Body of pancreas (tissue), 4 donors: ENCODE results near the gene OVCH1.

Source experiments
- POLR2A ChIP-seq, 3 donors: fragments of 450-650 bp; IDR thresholded peaks; one replicate each; pipeline ENCODE4 v1.6.1; 2016; ENCODE audit warnings: antibody characterized with exemption in 3 of 3, mild to moderate bottlenecking in 2 of 3
- TF ChIP-seq, protein P1 (sequence below), 7 experiments: fragments of 450-650 bp in 4 of 7; fragments of 200-600 bp in 3 of 7; sonication (generic) in 3 of 7; IDR thresholded peaks; one replicate each; pipeline ENCODE4 v1.5.1; 2016 to 2019; ENCODE audit warnings: antibody characterized with exemption in 7 of 7

DNA sequence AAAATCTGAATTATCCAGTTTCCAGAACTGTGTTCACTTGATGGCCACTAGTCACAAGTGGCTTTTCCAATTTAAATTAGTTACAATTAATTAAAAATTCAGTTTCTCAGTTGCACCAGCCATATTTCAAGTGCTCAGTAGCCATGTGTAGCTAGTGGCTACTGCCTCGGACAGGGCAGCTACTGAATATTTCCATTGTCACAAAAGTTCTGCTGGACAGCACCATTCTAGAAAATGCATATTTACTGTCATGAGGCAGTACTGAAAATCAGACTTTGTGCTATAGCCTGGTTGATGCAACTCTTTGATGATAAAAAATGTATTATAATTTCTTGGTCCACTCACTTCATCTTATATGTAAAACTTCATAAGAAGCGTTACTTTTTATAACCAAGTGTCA, 11.5 kb upstream of the OVCH1 start:
- TF ChIP-seq, protein P1, sequence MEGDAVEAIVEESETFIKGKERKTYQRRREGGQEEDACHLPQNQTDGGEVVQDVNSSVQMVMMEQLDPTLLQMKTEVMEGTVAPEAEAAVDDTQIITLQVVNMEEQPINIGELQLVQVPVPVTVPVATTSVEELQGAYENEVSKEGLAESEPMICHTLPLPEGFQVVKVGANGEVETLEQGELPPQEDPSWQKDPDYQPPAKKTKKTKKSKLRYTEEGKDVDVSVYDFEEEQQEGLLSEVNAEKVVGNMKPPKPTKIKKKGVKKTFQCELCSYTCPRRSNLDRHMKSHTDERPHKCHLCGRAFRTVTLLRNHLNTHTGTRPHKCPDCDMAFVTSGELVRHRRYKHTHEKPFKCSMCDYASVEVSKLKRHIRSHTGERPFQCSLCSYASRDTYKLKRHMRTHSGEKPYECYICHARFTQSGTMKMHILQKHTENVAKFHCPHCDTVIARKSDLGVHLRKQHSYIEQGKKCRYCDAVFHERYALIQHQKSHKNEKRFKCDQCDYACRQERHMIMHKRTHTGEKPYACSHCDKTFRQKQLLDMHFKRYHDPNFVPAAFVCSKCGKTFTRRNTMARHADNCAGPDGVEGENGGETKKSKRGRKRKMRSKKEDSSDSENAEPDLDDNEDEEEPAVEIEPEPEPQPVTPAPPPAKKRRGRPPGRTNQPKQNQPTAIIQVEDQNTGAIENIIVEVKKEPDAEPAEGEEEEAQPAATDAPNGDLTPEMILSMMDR (IDR thresholded peaks at IDR 0.05): no peak
- no peak for TF ChIP-seq POLR2A (IDR thresholded peaks at IDR 0.05)
